GM19467 (cell line): ENCODE results near the gene KCTD20.

Experiments
- ATAC-seq: cut with Tn5 transposase; IDR thresholded peaks from one replicate; pipeline ENCODE4 v1.9.1; 2021; ENCODE audit warnings: mild to moderate bottlenecking, moderate library complexity; ENCODE audit not compliant: unreplicated experiment

KCTD20 gene

DNA sequence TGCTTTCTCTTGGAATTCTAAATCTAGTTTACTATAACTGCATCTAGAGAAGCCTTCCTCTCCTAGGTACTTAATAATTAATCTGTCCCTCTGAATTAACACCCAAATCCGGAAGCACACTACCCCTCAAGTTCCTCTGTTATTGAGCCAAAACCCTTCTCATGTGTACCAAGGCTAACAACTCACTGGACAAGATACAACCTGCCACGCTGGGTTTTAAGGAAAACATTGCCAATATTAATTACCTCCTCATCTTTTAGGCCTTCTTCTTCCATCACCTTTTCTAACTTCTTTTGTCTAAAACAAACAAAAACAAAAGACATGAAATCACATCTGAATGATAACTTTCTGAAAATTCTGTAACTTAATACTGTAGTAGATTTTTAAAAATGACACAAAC is 82.5 kb downstream of the KCTD20 start:
- no peak for ATAC-seq

DNA sequence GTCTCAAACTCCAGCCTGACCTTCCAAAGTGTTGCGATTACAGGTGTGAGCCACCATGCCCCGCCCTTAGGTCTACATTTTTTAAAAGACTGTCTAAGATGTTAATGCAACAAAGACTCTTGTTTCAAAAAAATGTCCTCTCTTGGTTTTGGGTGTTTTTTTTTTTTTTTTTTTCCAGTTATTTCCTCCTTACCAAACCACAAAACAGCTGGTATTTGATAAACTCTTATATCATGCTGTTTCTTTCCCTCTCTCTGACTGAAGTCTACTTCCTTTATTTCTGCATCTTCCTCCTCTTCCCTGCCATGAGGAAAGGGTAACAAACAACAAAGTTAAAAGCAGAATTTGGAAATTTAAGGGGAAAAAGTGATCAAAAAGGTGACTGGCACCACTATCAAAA is 83.3 kb downstream of the KCTD20 start:
- no peak for ATAC-seq

DNA sequence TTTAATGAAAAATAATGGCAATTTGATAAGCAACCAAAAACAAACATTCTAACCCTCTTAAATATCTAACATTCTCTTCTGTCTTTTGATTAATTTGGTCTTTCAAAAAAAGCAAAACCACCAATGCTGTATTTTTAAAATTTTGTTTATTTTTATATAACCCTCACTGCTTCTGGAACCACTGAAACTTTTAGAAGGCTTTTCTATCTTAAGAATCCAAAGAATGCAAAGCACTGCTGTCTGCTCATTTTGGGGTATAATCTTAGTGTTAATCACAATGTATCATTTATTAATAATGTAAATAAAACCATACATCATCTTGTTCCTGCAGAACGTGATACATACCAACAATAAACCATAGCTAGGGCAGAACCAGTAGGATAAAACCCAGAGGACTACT is 90.5 kb downstream of the KCTD20 start:
- no peak for ATAC-seq

DNA sequence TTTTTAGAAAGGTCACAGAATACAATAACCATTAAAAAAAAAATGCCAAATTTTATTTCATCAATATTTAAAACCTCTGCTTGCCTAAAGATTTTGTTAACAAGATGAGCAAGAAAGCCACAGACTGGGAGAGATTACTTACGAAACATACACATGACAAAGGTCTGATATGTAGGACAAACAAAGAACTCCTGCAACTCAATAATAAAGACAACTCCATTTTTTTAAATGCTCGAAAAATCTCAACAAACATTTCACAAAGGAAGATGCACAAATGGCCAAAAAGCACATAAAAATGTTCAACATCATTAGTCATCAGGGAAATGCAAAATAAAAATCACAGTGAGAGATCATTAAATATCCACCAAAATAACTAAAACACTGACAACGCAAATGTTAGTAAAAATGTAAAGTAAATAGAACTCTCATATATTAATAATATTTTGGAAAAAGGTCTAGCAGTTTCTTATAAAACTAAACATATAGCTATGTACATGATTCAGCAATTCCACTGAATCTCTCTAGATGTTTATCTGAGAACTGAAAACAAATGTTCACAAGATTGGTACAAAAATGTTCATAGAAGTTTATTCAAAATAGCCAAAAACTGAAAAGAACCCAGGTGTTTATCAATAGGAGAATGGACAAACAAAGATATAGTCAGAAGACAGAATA is 94.2 kb downstream of the KCTD20 start:
- no peak for ATAC-seq

DNA sequence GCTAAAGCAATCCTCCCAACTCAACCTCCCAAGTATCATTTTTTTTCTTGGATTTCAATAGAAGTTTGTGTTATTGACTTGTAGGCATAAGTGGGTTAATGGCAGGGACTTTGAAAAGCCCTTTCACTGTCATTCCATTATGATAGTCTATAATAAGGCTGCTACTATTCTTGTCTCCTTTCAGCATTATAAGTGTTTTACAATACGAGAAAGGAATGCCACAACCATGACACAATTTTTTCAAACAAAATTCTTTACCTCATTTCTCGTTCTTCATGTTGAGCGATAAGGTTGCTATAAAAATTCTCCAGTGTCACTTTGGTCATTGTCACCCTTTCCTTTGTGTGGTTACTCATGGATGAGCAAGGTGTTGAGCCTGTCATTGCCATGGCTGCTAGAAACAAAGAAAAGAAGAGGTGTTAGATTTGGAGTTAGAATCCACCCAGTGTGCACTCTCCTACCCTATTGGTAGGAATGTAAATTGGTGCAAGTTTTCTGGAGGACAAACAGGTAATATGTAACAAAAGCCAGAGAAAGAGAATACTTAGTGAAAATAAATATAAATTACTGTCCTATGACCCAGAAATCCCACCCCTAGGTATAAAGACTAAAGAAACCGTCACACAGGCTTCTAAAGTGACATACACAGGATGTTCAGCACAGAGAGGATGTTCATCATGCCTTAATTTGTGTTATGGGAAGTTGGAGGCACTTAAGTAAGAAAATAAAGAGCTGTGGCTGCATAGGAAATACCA is 97.2 kb downstream of the KCTD20 start:
- ATAC-seq: no peak
